Loucy (cell line): ENCODE measurements around the gene TOP3A.

Experiments
- EZH2phosphoT487 ChIP-seq: fragments of 200-600 bp; IDR thresholded peaks from 2 replicates; pipeline ENCODE4 v1.6.1; 2018; ENCODE audit warnings: antibody characterized with exemption, mild to moderate bottlenecking, moderate library complexity, borderline replicate concordance
- TF ChIP-seq, protein P1 (sequence below): fragments of 200-600 bp; sonication (generic); conservative IDR thresholded peaks from 2 replicates; pipeline ENCODE4 v1.5.1; 2014; ENCODE audit warnings: mild to moderate bottlenecking, antibody characterized with exemption, low read length

DNA sequence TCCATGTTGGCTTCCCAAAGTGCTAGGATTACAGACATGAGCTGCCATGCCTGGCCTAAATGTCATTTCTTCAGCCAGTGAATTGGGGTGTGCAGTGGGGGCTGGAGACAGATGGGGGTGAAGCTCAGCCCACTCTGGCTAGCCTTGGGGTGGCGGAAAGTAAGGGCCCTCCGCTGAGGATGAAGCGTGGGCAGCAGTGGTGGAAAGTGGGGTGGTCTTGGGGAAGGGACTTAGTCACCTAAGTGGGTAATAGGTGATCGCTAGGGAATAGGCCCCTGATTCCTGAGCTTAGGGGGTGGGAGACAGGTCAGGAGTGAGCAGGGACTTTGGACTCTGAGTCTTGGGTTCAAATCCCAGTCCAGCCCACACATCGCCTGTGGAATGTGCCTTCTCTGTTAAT is 87.2 kb downstream of the TOP3A start:
- TF ChIP-seq, protein P1, sequence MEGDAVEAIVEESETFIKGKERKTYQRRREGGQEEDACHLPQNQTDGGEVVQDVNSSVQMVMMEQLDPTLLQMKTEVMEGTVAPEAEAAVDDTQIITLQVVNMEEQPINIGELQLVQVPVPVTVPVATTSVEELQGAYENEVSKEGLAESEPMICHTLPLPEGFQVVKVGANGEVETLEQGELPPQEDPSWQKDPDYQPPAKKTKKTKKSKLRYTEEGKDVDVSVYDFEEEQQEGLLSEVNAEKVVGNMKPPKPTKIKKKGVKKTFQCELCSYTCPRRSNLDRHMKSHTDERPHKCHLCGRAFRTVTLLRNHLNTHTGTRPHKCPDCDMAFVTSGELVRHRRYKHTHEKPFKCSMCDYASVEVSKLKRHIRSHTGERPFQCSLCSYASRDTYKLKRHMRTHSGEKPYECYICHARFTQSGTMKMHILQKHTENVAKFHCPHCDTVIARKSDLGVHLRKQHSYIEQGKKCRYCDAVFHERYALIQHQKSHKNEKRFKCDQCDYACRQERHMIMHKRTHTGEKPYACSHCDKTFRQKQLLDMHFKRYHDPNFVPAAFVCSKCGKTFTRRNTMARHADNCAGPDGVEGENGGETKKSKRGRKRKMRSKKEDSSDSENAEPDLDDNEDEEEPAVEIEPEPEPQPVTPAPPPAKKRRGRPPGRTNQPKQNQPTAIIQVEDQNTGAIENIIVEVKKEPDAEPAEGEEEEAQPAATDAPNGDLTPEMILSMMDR: no peak
- TF ChIP-seq EZH2phosphoT487: no peak
